Esophagus mucosa (tissue), 1 donor: Measurements from ENCODE around the gene DPP8. TPM values are rescaled to one million over a fixed set of nuclear protein-coding genes. Genes with fewer than 3 reads are reported as not detected.
"Not testable (repeated sequence)": the region's sequence is repeated elsewhere in the genome, so short reads cannot be mapped to it uniquely, and the experiment has no call there.

Source experiments
- ATAC-seq: fragments of 200-7000 bp; cut with Tn5 transposase; one replicate; pipeline ENCODE4 v1.9.1; 2020
- total RNA-seq: library from RNA; stranded (reverse); gene quantifications from one replicate; pipeline ENCODE4 v1.2.4, GENCODE V29; 2023
- donor health status: DM: yes; HTN: yes; CAD: no.

DPP8 gene
- total RNA-seq, 1 donor from 2014 or later = 18.2 TPM

- ATAC-seq = no peak
Observed at GRCh38 chr15:65402961-65403360, 114.5 kb downstream of the DPP8 start.

GRCh38 chr15:65401611-65402240 is 115.8 kb downstream of the DPP8 start:
- no peak for ATAC-seq

GRCh38 chr15:65400760-65401610 is 116.5 kb downstream of the DPP8 start:
- ATAC-seq = peak; percentile 70

- no peak for ATAC-seq
Observed at GRCh38 chr15:65399997-65400396, 117.5 kb downstream of the DPP8 start.

- peak; percentile 10 for ATAC-seq
Observed at GRCh38 chr15:65399001-65399706, 118.3 kb downstream of the DPP8 start.

DNA sequence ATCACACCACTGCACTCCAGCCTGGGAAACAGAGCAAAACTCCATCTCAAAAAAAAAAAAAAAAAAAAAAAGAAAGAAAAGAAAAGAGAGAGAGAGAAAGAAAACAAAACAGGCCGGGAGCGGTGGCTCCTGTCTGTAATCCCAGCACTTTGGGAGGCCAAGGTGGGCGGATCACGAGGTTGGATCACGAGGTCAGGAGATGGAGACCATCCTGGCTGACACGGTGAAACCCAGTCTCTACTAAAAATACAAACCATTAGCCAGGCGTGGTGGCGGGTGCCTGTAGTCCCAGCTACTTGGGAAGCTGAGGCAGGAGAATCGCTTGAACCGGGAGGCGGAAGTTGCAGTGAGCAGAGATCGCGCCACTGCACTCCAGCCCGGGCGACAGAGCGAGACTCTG is 119.0 kb downstream of the DPP8 start:
- ATAC-seq = not testable (repeated sequence)

DNA sequence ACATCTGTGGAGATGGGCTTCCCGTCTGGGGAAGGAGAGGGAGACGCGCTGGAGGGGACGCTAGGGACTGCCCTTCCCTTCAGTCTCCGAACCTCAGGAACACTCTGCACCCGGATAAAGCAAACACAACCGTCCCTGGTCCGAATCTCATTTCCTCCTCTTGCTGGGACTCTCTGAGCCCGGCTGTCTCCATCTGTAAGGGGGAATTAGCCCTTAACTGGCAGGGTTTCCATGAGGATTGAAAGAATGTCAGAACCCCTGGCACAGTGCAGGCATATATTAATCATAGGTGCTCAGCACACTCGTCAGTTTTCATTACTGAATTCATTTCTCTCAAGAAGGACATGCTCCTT is 120.5 kb downstream of the DPP8 start:
- no peak for ATAC-seq

- ATAC-seq = no peak
Observed at GRCh38 chr15:65396283-65396964, 121.1 kb downstream of the DPP8 start.

GRCh38 chr15:65395567-65396202 is 121.8 kb downstream of the DPP8 start:
- no peak for ATAC-seq

DNA sequence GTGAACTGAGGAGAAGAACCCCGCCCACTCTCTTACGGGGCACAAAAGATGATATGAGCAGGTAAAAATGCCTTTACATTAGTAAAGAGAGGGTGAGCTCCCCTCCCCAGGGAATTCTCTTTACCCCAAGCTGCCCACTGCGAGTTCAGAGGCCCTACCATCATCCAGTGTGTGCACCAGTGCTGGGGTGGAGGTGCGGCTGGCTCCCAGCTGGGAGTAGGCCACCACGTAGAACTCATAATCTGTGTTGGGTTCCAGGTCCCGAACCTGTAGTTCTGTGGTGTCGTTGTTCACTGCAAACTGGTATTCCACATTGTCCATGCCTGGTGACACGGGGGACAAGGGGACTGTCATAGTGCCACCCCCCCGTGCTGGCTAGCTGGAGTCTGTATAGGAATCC is 122.6 kb downstream of the DPP8 start:
- ATAC-seq = no peak

DNA sequence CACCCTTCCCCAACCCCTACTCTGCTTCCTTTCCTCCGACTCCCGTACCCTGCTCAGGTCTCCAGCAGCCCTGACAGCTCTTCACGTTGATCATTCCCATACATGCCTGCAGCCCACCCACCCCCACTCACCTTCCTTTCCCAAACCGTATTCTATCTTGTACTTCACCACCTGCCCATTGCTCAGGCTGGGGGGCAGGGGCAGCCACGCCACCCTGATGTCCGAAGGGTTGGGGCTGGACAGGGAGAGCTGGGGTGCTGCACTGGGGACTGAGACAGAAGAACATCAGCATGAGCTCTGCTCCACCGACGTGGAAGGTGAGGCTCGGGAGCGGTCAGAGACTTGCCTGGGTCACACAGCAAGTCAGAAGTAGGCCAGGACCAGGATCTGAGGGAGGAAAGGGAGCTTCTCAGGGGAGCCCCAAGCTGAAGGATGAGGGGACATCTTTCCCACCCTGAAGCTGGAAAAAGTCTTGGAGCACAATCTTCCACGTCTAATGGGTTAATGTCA is 123.2 kb downstream of the DPP8 start:
- no peak for ATAC-seq

DNA sequence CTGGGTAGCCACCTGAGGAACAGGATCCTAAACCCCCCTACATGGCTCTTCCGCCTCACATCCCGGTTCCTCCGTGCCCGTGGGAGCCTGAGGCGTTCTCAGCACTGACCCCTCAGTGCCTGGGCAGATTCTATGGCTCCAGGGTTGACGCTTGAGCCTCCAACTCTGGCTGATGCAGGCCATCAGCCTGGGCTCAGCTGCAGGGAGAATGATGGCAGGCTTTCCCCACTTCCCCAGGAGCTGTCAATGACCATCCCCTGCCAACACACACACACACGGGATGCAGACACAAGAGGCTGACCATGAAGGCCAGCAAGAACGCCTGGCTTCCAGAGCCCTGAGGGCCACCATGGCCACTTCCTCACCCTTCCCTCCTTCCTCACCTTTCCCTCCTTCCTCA is 123.9 kb downstream of the DPP8 start:
- ATAC-seq = no peak

DNA sequence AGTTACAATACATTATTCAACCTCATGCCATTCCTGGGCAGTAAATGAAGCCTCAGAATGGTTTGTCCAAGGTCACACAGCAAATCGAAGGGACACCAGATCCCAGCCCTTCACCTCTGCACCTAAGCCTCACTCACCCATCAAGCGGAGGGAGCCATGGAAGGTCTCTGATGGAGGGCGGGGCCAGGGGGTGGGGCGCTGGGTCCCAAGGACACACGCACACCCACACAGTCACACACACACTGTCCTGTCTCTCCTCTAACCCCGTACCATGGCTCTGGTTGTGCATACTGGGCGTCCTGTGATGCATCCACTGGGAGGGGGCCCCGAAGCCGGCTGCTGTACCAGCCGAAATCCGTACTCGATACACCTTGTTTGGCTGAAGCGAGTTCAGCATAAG is 124.4 kb downstream of the DPP8 start:
- ATAC-seq = no peak

Other genes with a start within 250 kb of the DPP8 start
- 7.0 TPM for gene PARP16, start 230.8 kb downstream of the DPP8 start, total RNA-seq
- gene RNU5A-1, start 221.6 kb downstream of the DPP8 start, total RNA-seq = not detected
- 30.4 TPM for gene RNU5B-1, start 213.0 kb downstream of the DPP8 start, total RNA-seq
- 0.08 TPM for gene IGDCC3, start 139.7 kb downstream of the DPP8 start, total RNA-seq
- 0.60 TPM for gene IGDCC4, start 94.7 kb downstream of the DPP8 start, total RNA-seq
- gene HACD3, start 12.8 kb upstream of the DPP8 start, total RNA-seq = 17.4 TPM
- 28.8 TPM for gene INTS14, start 93.4 kb upstream of the DPP8 start, total RNA-seq
- gene SLC24A1, start 104.2 kb upstream of the DPP8 start, total RNA-seq = 7.1 TPM